PC-9 (cell line): Measurements from ENCODE around the gene CCDC148.

Source experiments
- CTCF ChIP-seq: fragments of 200-600 bp; sonication (generic); conservative IDR thresholded peaks from 2 replicates; pipeline ENCODE4 v1.6.1; 2017; ENCODE audit warnings: mixed run types, antibody characterized with exemption, mild to moderate bottlenecking, moderate library complexity
- EZH2 ChIP-seq: fragments of 200-600 bp; sonication (generic); IDR thresholded peaks from 2 replicates; pipeline ENCODE4 v1.8.0; 2017; ENCODE audit warnings: antibody characterized with exemption, low read depth

- no peak for TF ChIP-seq CTCF
- no peak for TF ChIP-seq EZH2
These were observed 26.0 kb upstream of the CCDC148 start for GRCh38 chr2:158482594-158482993.
